HCT116 (cell line): ENCODE results near the gene MRGPRX2. TPM values are rescaled to one million over a fixed set of nuclear protein-coding genes. Genes with fewer than 3 reads are reported as not detected.

Experiments used
- ATAC-seq: fragments of 200-7000 bp; cut with Tn5 transposase; 2 replicates; pipeline ENCODE4 v1.9.1; 2020; ENCODE audit warnings: mild to moderate bottlenecking, moderate library complexity
- BruUV-seq: library from RNA; stranded (reverse); fragments of 400-500 nt; replicated peaks from 2 replicates; lab custom pipeline; 2021; lab: Mats Ljungman, UMichigan
- CTCF ChIA-PET: fragments of 300-600 bp; sonication (Branson Sonifier 250); formaldehyde crosslinking; loops from one replicate; lab custom pipeline; 2021; ENCODE audit warnings: antibody characterized with exemption; lab: Charles Lee
- POLR2A ChIA-PET: fragments of 300-600, 350-600 bp; sonication (Branson Sonifier 250); formaldehyde crosslinking; loops from one replicate; lab custom pipeline; 2021; ENCODE audit warnings: antibody characterized with exemption; lab: Charles Lee
- RAD21 ChIA-PET, 2 experiments: fragments of 300-600 bp; sonication (Branson Sonifier 250); formaldehyde crosslinking; loops; one replicate each; lab custom pipeline; 2023; ENCODE audit warnings: low total read pairs in 2 of 2; ENCODE audit not compliant: uncharacterized antibody in 2 of 2, unreplicated experiment in 2 of 2, low non-redundant PET in 1 of 2; lab: Charles Lee
- DNase-seq: peaks from one replicate; pipeline ENCODE4 v3.0.0-alpha.2; 2010; ENCODE audit warnings: low read depth, low spot score
- H2AFZ ChIP-seq: fragments of 200-600 bp; shearing (Covaris generic), sonication (generic); 2 replicates; pipeline ENCODE4 v1.6.1; 2017; ENCODE audit warnings: low read depth, mixed run types, mixed read lengths, antibody characterized with exemption, low read length; ENCODE audit not compliant: poor library complexity, severe bottlenecking
- H3K27ac ChIP-seq: 2 replicates; pipeline ENCODE4 v1.5.1; 2012; ENCODE audit warnings: low read depth, low read length
- H3K27me3 ChIP-seq: fragments of 200-600 bp; sonication (generic); 2 replicates; pipeline ENCODE4 v1.6.1; 2016; ENCODE audit warnings: mixed run types, low read length, mixed read lengths; ENCODE audit not compliant: insufficient read depth
- H3K36me3 ChIP-seq, 2 experiments: fragments of 200-500 bp in 1 of 2; fragments of 200-600 bp in 1 of 2; sonication (Bioruptor generic) in 1 of 2; sonication (generic) in 1 of 2; 2 replicates each; pipeline versions ENCODE4 v1.5.1 to v1.6.1; 2014 to 2016; ENCODE audit warnings: low read length in 2 of 2, inconsistent platforms in 1 of 2, mixed read lengths in 1 of 2, mixed run types in 1 of 2; ENCODE audit not compliant: insufficient read depth in 2 of 2, control insufficient read depth in 1 of 2
- H3K4me1 ChIP-seq, 2 experiments: fragments of 200-600 bp in 1 of 2; sonication (generic) in 1 of 2; 2 replicates each; pipeline versions ENCODE4 v1.5.1 to v1.6.1; 2012 to 2017; ENCODE audit warnings: low read length in 2 of 2, inconsistent platforms in 1 of 2, mild to moderate bottlenecking in 1 of 2, mixed read lengths in 1 of 2, mixed run types in 1 of 2, moderate library complexity in 1 of 2; ENCODE audit not compliant: insufficient read depth in 2 of 2, control insufficient read depth in 1 of 2
- H3K4me2 ChIP-seq: fragments of 200-600 bp; sonication (generic); 2 replicates; pipeline ENCODE4 v1.6.1; 2017; ENCODE audit warnings: mixed run types, low read length, mixed read lengths
- H3K4me3 ChIP-seq, 2 experiments: fragments of 200-600 bp in 1 of 2; sonication (generic) in 1 of 2; replicated peaks in 1 of 2; 2 replicates each; pipeline ENCODE4 v1.5.1; 2011 to 2016; ENCODE audit warnings: low read length in 2 of 2, control low read depth in 1 of 2, low read depth in 1 of 2, mild to moderate bottlenecking in 1 of 2, mixed read lengths in 1 of 2, mixed run types in 1 of 2
- H3K79me2 ChIP-seq: fragments of 200-600 bp; sonication (generic); 2 replicates; pipeline ENCODE4 v1.6.1; 2017; ENCODE audit warnings: mild to moderate bottlenecking, mixed run types, low read length, moderate library complexity, mixed read lengths; ENCODE audit not compliant: insufficient read depth
- H3K9ac ChIP-seq: fragments of 200-600 bp; sonication (generic); 2 replicates; pipeline ENCODE4 v1.6.1; 2016; ENCODE audit warnings: low read length, mixed read lengths
- H3K9me2 ChIP-seq: fragments of 200-600 bp; sonication (generic), shearing (Covaris generic); 2 replicates; pipeline ENCODE4 v1.6.1; 2017; ENCODE audit warnings: mixed run types, mild to moderate bottlenecking, moderate library complexity; ENCODE audit not compliant: insufficient read depth
- H3K9me3 ChIP-seq, 2 experiments: fragments of 200-500 bp in 1 of 2; fragments of 200-600 bp in 1 of 2; sonication (Bioruptor generic) in 1 of 2; sonication (generic) in 1 of 2; 2 replicates each; pipeline ENCODE4 v1.6.1; 2014 to 2017; ENCODE audit warnings: low read length in 2 of 2, mixed read lengths in 2 of 2, inconsistent platforms in 1 of 2, low read depth in 1 of 2, mild to moderate bottlenecking in 1 of 2, mixed run types in 1 of 2, moderate library complexity in 1 of 2; ENCODE audit not compliant: control insufficient read depth in 1 of 2, insufficient read depth in 1 of 2
- H4K20me1 ChIP-seq: fragments of 200-600 bp; sonication (generic), shearing (Covaris generic); 2 replicates; pipeline ENCODE4 v1.6.1; 2017; ENCODE audit warnings: mixed run types, mild to moderate bottlenecking, moderate library complexity; ENCODE audit not compliant: insufficient read depth
- ATF3 ChIP-seq: IDR thresholded peaks from 2 replicates; pipeline ENCODE4 v1.6.1; 2012
- CBX3 ChIP-seq: IDR thresholded peaks from 2 replicates; pipeline ENCODE4 v1.6.1; 2012; ENCODE audit warnings: low read depth
- CEBPB ChIP-seq: IDR thresholded peaks from 2 replicates; pipeline ENCODE4 v1.6.1; 2012; ENCODE audit warnings: low read depth
- EGR1 ChIP-seq: IDR thresholded peaks from 2 replicates; pipeline ENCODE4 v1.6.1; 2012; ENCODE audit warnings: low read depth
- EZH2phosphoT487 ChIP-seq: fragments of 200-600 bp; IDR thresholded peaks from 2 replicates; pipeline ENCODE4 v1.6.1; 2018; ENCODE audit warnings: antibody characterized with exemption, borderline replicate concordance
- FOSL1 ChIP-seq: IDR thresholded peaks from 2 replicates; pipeline ENCODE4 v1.6.1; 2012; ENCODE audit warnings: low read depth
- POLR2A ChIP-seq: IDR thresholded peaks from 2 replicates; pipeline ENCODE4 v1.7.0; 2011; ENCODE audit warnings: borderline replicate concordance; ENCODE audit not compliant: insufficient read depth, insufficient read length; ENCODE audit errors: extremely low read depth
- RAD21 ChIP-seq: IDR thresholded peaks from 2 replicates; pipeline ENCODE4 v1.6.1; 2012; ENCODE audit warnings: low read depth, mild to moderate bottlenecking
- REST ChIP-seq: IDR thresholded peaks from 2 replicates; pipeline ENCODE4 v1.6.1; 2012; ENCODE audit warnings: low read depth
- SIN3A ChIP-seq: IDR thresholded peaks from 2 replicates; pipeline ENCODE4 v1.6.1; 2012; ENCODE audit warnings: low read depth
- YY1 ChIP-seq: IDR thresholded peaks from 2 replicates; pipeline ENCODE4 v1.6.1; 2011; ENCODE audit warnings: low read length, low read depth, moderate library complexity, mild to moderate bottlenecking; ENCODE audit not compliant: insufficient replicate concordance; ENCODE audit errors: extremely low read depth
- ZNF274 ChIP-seq: fragments of 200-500 bp; sonication (Bioruptor generic); IDR thresholded peaks from 2 replicates; pipeline ENCODE4 v1.6.1; 2014; ENCODE audit warnings: mild to moderate bottlenecking, low read depth, low read length, inconsistent platforms
- intact Hi-C: fragments of 100-400 bp; cut with micrococcal nuclease; formaldehyde crosslinking; loops from 2 replicates; pipeline ENCODE4 v1.10.0; 2022
- total RNA-seq: library from RNA; stranded (reverse); gene quantifications from one replicate; pipeline ENCODE4 v1.2.1, GENCODE V29; 2021; ENCODE audit not compliant: unreplicated experiment

Gene MRGPRX2
- total RNA-seq, 1 experiment from 2014 or later: not detected

DNA sequence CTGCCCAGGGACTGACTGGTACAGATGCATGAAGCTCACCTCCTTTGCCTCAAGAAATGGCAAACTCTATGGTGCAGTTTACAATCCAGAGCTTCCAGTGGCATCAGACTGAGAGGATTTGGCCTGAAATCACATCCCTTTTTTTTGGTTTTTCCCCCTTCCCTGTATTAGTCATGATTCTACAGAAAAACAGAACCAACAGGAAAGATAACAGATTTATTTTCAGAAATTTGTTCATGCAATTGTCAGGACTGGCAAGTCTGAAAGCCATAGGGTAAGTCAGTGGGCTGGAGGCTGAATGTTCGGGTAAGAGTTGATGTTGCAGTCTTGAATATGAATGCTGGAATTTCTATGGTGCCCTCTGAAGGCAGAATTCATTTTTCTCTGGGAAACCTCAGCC, 44.5 kb upstream of the MRGPRX2 start:
- H3K4me1 ChIP-seq: no peaks in the 10 kb centered on the region
- peaks cover 0 to 4% of the 10 kb centered on the region in 2 experiments; a peak in 1 of 4 replicates for H3K9me3 ChIP-seq
- no peaks in the 10 kb centered on the region for H3K9me2 ChIP-seq
- no peak overlapping the region for H2AFZ ChIP-seq
- intact Hi-C loops: no loop called here
- ATAC-seq (no peak), DNase-seq (no peak)
- ChIA-PET RAD21 (no interaction called here), CTCF (no interaction called here), POLR2A (no interaction called here)
- TF ChIP-seq RAD21: no peak
- no peak for TF ChIP-seq EGR1
- no peak for TF ChIP-seq CBX3
- TF ChIP-seq CEBPB: no peak
- no peak for TF ChIP-seq FOSL1
- no peak for TF ChIP-seq SIN3A
- no peak for TF ChIP-seq ATF3
- no peak for TF ChIP-seq POLR2A
- H3K27ac ChIP-seq: no peak overlapping the region
- no peak overlapping the region for H3K4me2 ChIP-seq
- H3K27me3 ChIP-seq: no peaks in the 10 kb centered on the region
- no peak overlapping the region for H3K4me3 ChIP-seq
- no peaks in the 10 kb centered on the region for H3K36me3 ChIP-seq
- no TSS peak for BruUV-seq
- no peaks in the 10 kb centered on the region for H4K20me1 ChIP-seq
- no peaks in the 10 kb centered on the region for H3K79me2 ChIP-seq
- H3K9ac ChIP-seq: no peak overlapping the region

DNA sequence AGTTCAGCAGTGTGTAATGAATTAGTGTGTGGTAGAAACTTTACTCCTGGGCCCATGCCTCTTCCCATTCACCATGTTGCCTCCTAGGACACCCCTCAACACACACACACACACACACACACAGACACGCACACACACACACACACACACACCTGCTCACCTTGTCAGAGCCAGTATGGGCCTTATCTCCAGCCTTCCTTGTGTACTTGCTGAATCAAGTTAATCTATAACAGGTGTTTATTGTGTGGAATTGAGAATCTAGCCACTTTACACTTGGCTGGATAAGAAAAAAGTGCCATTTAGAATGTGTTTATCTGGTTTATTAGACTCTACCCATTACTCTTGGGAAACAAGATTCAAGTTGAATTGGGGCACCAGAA, 42.0 kb upstream of the MRGPRX2 start:
- no peak for DNase-seq
- intact Hi-C loops: no loop called here
- no peaks in the 10 kb centered on the region for H4K20me1 ChIP-seq
- no peak overlapping the region for H3K4me3 ChIP-seq
- no peak for TF ChIP-seq RAD21
- no peak for TF ChIP-seq REST
- TF ChIP-seq ATF3: no peak
- TF ChIP-seq CBX3: no peak
- no peak for TF ChIP-seq ZNF274
- TF ChIP-seq YY1: no peak
- no peak for TF ChIP-seq EZH2phosphoT487
- no peaks in the 10 kb centered on the region for H3K79me2 ChIP-seq
- H3K9ac ChIP-seq: no peak overlapping the region
- no peak overlapping the region for H3K27ac ChIP-seq
- no peaks in the 10 kb centered on the region for H3K27me3 ChIP-seq
- no peaks in the 10 kb centered on the region for H3K36me3 ChIP-seq
- ChIA-PET RAD21 (no interaction called here), POLR2A (no interaction called here), CTCF (no interaction called here)
- no peaks in the 10 kb centered on the region for H3K4me1 ChIP-seq
- no peak overlapping the region for H3K4me2 ChIP-seq
- BruUV-seq: no TSS peak
- H3K9me3 ChIP-seq: peaks cover 0 to 4% of the 10 kb centered on the region in 2 experiments; a peak in 1 of 4 replicates
- no peak overlapping the region for H2AFZ ChIP-seq
- no peak for ATAC-seq
- no peaks in the 10 kb centered on the region for H3K9me2 ChIP-seq
